Osteoblast (primary cell): ENCODE measurements around the gene STT3A. TPM values are rescaled to one million over a fixed set of nuclear protein-coding genes. Genes with fewer than 3 reads are reported as not detected.

Source experiments
- DNase-seq: peaks from one replicate; pipeline ENCODE4 v3.0.0; 2011; ENCODE audit warnings: low spot score, mixed read lengths; ENCODE audit not compliant: insufficient read length; ENCODE audit errors: missing footprints
- H2AFZ ChIP-seq: 2 replicates; pipeline ENCODE4 v1.6.0; 2011; ENCODE audit warnings: mild to moderate bottlenecking, low read length
- H3K27ac ChIP-seq: 2 replicates; pipeline ENCODE4 v1.5.1; 2011; ENCODE audit warnings: mild to moderate bottlenecking, low read depth, low read length, moderate library complexity
- H3K27me3 ChIP-seq: 2 replicates; pipeline ENCODE4 v1.6.0; 2012; ENCODE audit warnings: mild to moderate bottlenecking, control low read depth, inconsistent platforms, low read length, moderate library complexity; ENCODE audit not compliant: insufficient read depth
- H3K36me3 ChIP-seq: 2 replicates; pipeline ENCODE4 v1.5.1; 2011; ENCODE audit warnings: mild to moderate bottlenecking, low read length, control low read depth, moderate library complexity; ENCODE audit not compliant: insufficient read depth
- H3K4me1 ChIP-seq: 2 replicates; pipeline ENCODE4 v1.5.1; 2011; ENCODE audit warnings: mild to moderate bottlenecking, low read length, control low read depth, moderate library complexity; ENCODE audit not compliant: insufficient read depth
- H3K4me2 ChIP-seq: 2 replicates; pipeline ENCODE4 v1.6.0; 2011; ENCODE audit warnings: mild to moderate bottlenecking, low read length; ENCODE audit not compliant: insufficient read depth
- H3K4me3 ChIP-seq: fragments of 200-600 bp; sonication (generic); 3 replicates; pipeline ENCODE4 v1.5.1; 2012; ENCODE audit warnings: mild to moderate bottlenecking, low read length, inconsistent platforms; ENCODE audit not compliant: insufficient read depth
- H3K79me2 ChIP-seq: 2 replicates; pipeline ENCODE4 v1.6.0; 2012; ENCODE audit warnings: mild to moderate bottlenecking, low read length, control low read depth, inconsistent platforms; ENCODE audit not compliant: insufficient read depth
- H3K9me3 ChIP-seq: 2 replicates; pipeline ENCODE4 v1.5.1; 2011; ENCODE audit warnings: low read depth, low read length, control low read depth
- H4K20me1 ChIP-seq: 2 replicates; pipeline ENCODE4 v1.6.0; 2012; ENCODE audit warnings: mild to moderate bottlenecking, low read length, control low read depth; ENCODE audit not compliant: insufficient read depth
- total RNA-seq: library from RNA; depleted of rRNA; stranded (reverse); fragments of >200 nt; gene quantifications from 2 replicates; pipeline ENCODE4 v1.2.3, GENCODE V29; 2012
- TF ChIP-seq, protein P1 (sequence below): IDR thresholded peaks from 2 replicates; pipeline ENCODE4 v1.5.1; 2011; ENCODE audit warnings: mild to moderate bottlenecking, low read depth, low read length, moderate library complexity; ENCODE audit errors: extremely low read depth

Gene STT3A
- total RNA-seq, 1 donor, result 224 TPM

DNA sequence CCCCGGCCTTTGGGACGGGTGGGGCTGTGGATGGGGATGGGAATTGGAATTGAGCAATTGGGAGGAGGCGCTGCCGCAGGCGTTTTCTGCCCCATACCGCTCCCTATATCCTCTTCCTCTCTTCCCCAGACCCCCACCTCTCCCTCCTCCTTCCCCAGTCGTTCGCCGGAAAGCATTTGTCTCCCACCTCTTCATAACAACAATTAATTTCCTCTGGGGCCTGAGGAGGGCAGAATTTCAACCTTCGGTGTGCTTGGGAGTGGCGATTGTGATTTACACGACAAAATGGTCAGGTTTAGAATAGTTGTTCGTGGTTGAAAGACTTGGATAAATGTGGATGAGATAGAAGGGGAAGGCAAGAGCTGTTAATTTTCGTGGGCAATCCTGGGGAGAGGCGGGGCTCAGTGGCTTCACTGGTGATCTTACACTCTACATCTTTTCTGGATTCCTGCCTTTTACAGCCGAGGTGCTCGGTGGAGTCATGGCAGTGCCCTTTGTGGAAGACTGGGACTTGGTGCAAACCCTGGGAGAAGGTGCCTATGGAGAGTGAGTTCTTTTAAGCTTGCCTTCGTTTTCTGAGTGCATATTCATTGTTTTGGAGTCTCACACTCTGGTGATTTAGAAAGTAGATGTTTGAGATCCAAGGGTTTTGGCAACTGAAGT, 33.8 kb downstream of the STT3A start:
- Histone ChIP-seq H3K4me1 (peaks cover 24% of the 10 kb centered on the region), H3K4me2 (peak overlapping the region; percentile 93), H3K27ac (peak overlapping the region; percentile 89), H3K9me3 (no peaks in the 10 kb centered on the region), H2AFZ (peak overlapping the region; percentile 90), H3K79me2 (peaks cover 8% of the 10 kb centered on the region), H3K36me3 (peaks cover 11% of the 10 kb centered on the region), H3K27me3 (no peaks in the 10 kb centered on the region), H4K20me1 (no peaks in the 10 kb centered on the region), H3K4me3 (peak overlapping the region; percentile 81)
- TF ChIP-seq, protein P1, sequence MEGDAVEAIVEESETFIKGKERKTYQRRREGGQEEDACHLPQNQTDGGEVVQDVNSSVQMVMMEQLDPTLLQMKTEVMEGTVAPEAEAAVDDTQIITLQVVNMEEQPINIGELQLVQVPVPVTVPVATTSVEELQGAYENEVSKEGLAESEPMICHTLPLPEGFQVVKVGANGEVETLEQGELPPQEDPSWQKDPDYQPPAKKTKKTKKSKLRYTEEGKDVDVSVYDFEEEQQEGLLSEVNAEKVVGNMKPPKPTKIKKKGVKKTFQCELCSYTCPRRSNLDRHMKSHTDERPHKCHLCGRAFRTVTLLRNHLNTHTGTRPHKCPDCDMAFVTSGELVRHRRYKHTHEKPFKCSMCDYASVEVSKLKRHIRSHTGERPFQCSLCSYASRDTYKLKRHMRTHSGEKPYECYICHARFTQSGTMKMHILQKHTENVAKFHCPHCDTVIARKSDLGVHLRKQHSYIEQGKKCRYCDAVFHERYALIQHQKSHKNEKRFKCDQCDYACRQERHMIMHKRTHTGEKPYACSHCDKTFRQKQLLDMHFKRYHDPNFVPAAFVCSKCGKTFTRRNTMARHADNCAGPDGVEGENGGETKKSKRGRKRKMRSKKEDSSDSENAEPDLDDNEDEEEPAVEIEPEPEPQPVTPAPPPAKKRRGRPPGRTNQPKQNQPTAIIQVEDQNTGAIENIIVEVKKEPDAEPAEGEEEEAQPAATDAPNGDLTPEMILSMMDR, result peak; percentile 31
- no peak for DNase-seq

DNA sequence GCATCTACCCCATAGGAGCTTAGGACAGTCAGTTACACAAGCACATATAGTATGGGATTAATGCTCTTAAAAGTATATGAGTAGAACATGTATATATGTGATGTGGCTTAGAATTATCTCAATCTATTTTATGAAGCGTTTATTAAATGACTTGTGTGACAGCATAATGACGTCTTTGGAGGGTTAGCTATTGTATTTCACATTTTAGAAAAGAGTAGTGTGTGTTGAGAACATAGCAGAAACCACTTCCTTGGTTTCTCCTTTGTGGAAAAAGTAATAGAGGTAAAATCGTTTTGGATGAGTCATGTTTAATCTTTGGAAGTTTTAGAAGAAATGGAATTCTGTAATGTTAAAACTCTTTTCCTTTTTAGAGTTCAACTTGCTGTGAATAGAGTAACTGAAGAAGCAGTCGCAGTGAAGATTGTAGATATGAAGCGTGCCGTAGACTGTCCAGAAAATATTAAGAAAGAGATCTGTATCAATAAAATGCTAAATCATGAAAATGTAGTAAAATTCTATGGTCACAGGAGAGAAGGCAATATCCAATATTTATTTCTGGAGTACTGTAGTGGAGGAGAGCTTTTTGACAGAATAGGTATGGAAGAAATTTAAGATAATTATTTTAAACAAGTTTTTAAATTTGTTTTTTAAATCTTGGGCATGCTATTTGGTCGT, 34.7 kb downstream of the STT3A start:
- TF ChIP-seq, protein P1, result no peak
- peak overlapping the region; percentile 90 for H2AFZ ChIP-seq
- no peaks in the 10 kb centered on the region for H3K9me3 ChIP-seq
- peak overlapping the region; percentile 93 for H3K4me2 ChIP-seq
- H3K4me1 ChIP-seq, result peaks cover 15% of the 10 kb centered on the region
- H3K79me2 ChIP-seq, result peaks cover 8% of the 10 kb centered on the region
- peak overlapping the region; percentile 81 for H3K4me3 ChIP-seq
- no peak for DNase-seq
- peaks cover 6% of the 10 kb centered on the region for H3K36me3 ChIP-seq
- H4K20me1 ChIP-seq, result no peaks in the 10 kb centered on the region
- H3K27me3 ChIP-seq, result no peaks in the 10 kb centered on the region
- peak overlapping the region; percentile 89 for H3K27ac ChIP-seq

DNA sequence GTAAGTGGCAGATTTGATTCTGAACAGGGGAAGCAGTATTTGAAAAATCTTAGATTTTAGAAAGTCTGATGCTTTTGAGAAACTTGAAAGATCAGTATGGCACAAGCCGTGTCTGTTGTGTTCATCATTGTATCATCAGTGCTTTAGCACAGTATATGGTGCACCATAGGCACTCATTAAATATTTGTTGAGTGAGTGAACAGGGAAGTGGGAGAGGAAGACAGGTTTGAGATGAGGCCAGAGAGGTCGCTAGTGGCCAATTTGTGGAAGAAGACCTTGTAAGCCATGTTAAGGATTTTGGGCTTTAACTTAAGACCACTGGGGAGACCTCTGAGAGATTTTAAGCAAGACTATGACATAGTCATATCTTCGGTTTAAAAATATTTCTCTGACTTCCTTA, 45.2 kb downstream of the STT3A start:
- Histone ChIP-seq H3K27ac (no peak overlapping the region), H3K36me3 (peaks cover 19% of the 10 kb centered on the region), H3K9me3 (no peaks in the 10 kb centered on the region), H3K27me3 (no peaks in the 10 kb centered on the region), H3K4me1 (no peaks in the 10 kb centered on the region), H3K4me2 (no peak overlapping the region), H3K4me3 (no peak overlapping the region), H3K79me2 (no peaks in the 10 kb centered on the region), H4K20me1 (no peaks in the 10 kb centered on the region), H2AFZ (no peak overlapping the region)
- TF ChIP-seq, protein P1, result no peak
- no peak for DNase-seq

DNA sequence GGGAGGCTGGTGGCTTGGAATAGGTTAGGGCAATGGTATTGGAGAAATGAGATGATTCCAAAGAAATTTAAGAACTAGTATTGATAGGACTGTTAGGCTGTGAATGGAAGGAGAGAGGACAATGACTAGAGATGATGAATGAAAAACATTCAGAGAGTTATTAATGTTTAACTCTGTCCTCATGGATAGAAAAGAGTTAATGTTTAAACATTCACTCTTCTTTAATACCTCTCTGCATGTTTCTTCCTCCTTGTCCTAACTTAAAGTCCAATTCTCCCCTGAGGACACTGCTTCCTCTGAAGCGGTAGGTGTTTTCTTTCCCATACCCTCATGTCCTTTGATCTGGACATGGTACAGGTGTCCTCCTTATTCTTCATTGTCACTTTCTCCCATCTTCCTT, 45.7 kb downstream of the STT3A start:
- DNase-seq, result no peak
- Histone ChIP-seq H3K27ac (no peak overlapping the region), H3K9me3 (no peaks in the 10 kb centered on the region), H3K4me1 (no peaks in the 10 kb centered on the region), H2AFZ (no peak overlapping the region), H3K79me2 (no peaks in the 10 kb centered on the region), H3K27me3 (no peaks in the 10 kb centered on the region), H4K20me1 (no peaks in the 10 kb centered on the region), H3K36me3 (peaks cover 16% of the 10 kb centered on the region), H3K4me3 (no peak overlapping the region), H3K4me2 (no peak overlapping the region)
- TF ChIP-seq, protein P1, result no peak
